Fibroblast of upper back skin (primary cell): ENCODE results near the gene IMMP1L.
A peak's percentile ranks its signal among the peaks of the same experiment; 100 is the strongest.

Experiments
- DNase-seq: peaks from one replicate; pipeline ENCODE4 v3.0.0-alpha.2; 2013

Gene IMMP1L

DNA sequence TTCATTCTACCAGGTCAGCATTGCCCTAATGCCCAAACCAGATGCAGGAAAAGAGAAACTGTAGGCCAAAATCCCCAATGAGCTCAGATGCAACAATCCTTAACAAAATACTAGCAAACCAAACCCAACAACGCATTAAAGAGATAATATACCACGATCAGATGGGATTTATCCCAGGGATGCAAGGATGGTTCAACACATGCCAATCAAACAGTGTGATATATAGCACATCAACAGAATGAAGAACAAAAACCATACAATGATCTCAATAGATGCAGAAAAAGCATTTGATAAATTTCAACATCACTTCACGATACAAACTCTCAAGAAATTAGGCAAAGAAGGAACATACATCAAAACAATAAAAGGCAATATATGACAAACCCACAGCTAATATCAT is 45.0 kb downstream of the IMMP1L start:
- DNase-seq, result no peak

DNA sequence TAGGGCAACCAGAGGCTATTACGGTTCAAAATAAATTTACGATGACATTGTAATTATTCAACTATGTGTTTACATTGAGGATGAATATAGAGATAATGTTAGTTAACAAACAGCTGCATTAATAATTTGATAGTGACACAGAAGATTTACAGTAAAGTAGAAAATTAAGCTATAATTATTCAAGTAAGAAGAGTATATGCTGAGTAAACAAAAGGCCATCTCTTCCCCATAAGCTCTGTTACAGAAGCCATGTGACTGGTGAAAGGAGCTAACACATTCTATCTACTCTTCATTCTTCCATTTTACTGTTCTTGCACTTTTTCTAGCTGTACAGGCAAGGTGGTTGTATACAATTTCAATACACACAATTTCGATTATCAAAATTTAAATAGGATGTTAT is 54.2 kb downstream of the IMMP1L start:
- no peak for DNase-seq

DNA sequence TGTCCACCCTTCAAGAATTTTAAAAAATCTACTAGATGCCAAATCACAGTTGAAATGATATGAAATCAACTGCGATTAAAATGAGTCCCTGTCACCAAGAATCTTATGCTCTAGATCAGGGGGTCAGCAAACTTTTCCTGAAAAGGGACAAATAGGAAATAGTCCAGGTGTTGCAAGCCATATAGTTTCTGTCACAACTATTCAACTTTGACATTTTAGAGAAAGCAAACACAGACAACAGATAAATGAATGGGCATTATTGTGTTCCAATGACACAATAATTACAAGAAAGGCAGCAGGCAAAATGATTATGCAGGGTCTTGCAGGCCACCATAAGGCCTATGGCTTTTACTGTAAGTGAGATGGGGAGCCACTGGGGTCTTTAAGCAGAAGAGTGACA is 58.6 kb downstream of the IMMP1L start:
- DNase-seq, result no peak

DNA sequence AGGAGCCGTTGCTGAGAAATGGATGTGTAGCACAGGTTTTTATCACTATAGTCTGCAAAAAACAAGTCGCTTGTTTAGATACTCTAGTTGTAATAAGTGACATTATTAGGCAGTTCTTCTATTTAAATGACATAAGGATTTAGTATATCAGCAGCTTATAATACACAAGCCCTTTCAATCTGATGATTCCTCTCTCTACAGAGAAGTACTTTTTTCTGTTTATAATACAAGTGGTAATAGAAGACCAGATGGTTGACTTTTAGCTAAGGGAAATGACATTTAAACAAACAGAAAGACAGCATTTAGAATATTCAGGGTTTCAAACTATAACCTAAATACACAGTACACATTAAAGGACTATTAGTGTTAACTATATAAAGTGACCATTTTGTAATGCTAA is 60.4 kb downstream of the IMMP1L start:
- DNase-seq, result no peak

DNA sequence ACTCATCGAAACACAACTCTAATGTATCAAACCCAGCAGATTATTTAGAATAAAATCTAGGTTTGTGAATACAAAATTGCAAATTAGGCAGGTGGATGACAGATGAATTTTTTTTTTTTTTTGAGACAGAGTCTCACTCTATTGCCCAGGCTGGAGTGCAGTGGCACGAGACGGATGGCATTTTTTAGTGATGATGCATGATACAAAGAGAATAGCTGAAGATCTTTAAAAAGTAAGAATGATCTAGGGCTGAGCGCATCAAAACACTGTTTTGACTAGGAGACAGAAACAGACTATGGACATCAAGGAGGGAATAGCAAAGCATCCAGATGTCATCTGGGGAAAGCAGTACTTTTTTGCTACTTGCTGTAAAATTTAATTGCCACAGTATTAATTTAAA is 63.8 kb downstream of the IMMP1L start:
- peak; percentile 4 for DNase-seq

DNA sequence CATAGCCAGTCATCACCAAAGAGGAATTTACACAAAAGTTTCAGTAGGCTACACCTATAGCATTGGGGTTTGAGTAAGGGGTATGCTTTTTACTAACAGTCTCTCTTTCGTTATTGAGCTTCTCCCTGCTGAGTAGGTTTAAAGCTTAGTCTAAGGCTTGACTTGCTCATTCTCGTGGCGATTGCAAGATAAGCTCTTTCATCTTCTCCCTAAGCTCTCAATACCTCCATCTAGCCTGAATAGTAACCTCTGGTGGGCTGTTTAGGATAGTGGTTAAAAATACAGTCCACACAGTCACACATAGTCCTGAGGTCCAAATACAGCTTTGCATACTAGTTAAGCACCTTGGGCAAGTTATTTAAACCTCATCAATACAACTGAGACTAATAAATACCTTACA is 65.6 kb downstream of the IMMP1L start:
- no peak for DNase-seq

DNA sequence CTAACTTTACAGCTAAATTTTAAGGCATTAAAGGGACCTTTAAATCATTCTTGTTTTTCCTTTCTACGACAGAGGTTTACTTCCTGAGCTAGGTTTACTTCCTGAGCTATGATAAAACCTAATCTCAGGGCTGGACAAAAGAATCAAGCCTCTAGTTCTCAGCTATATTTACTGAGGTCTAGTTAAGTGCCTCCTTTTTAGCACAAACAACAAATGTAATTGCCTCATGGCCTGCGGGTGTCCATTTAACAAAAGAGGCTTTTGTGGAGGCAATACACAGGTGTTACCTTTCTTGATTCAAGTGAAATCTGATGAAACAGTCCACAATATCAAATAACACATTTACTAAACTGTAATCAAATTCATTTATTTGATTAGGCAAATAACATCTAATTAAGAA is 67.3 kb downstream of the IMMP1L start:
- no peak for DNase-seq

DNA sequence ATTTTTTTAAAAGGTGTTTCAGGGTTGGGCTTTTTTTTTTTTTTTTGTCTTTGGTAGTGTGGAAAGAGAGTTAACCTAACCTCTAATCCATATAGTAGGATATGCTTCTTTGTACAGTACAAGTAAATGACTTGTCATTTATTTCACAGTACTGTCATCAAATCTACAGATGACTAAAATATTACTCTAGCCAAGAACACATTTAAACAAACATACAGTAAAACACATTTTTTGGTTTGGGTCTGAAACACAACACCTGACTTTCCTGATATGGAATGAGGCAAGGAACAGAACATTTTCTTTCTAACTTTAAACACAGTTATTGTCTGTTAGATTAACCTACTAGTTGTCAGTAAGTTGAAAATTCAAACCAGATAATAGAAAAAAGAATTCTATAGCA is 68.1 kb downstream of the IMMP1L start:
- DNase-seq, result no peak

DNA sequence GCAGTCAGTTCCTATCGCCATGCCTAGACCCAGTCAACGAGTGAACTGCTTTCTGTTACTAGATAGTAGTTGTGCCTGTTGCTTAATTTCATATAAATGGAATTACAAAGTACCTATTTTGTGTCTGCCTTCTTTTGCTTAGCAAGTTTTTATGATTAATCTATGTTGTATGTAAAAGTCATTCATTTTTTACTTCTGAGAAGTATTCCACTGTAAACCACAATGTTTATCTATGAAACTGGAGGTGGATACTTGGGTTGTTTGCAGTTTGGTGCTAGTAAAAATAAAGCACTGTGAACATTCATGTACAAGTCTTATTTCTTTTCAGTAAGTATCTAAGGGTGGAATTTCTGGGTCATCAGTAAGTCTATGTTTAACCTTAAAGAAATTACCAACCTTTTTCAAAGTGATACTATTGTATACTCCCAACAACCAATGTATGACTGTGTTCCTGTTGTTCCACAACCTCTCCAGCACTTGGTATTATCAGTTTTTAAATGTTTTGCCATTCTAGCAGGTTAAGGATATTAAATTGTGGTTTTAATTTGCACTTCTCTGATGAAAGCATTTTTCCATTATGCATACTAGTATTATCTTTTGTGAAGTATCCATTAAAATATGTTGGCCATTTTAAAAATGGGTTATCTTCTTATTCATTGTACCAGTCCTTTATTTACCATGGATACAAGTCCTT is 71.5 kb downstream of the IMMP1L start:
- DNase-seq, result peak; percentile 29

DNA sequence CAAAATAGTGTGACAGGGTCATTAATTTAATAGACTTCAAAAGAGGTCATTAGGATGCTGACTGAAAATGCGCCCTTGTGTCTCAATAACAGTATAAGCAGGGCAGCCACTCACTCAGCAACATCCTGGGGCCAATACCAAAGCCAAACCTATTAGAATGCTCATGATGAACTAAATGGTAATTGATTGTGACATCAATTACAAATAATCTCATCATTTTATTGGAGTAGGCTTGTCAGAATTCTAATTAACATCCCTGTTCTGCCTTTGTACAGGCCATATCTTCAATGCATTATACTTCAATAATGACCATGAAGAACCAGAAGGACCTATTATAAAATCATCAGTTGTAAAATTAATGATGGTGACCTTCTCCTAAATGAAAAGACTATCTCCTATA is 75.6 kb downstream of the IMMP1L start:
- no peak for DNase-seq

DNA sequence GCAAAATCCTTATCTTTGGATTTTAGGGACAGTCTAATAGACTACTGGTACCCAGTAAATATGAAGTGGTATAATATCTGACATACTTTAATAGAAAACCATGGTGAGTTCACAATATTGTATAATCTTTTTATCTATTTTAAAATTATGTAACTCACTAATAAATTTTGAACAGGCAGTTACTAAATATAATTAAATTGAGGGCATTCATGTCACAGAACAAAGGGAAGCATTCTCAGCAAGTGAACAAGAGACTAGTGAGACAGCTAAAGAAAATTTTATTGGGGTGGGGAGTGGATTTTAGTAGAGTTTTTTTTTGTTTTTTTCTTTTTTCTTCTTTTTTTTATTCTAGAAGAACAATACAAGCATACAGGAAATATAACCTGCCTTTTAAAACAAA is 84.8 kb downstream of the IMMP1L start:
- DNase-seq, result no peak

DNA sequence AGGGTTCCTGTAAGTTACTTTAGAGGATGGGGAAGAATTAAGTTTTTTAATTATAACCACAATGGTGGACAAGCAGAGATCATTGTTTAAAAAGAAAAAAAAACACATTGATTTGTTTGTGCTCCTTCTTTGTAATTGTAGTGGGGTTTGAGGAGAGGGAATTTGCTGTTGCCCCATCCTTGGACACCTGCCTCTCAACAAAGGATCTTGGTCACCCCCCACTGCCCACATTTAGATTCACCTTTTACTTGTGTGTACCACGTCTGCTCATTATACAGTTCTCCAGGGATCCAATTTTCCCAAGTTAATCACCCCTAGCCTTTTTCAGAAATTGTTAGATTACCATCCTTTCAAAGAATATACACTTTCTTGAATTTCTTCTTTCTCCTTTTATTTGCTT is 86.7 kb downstream of the IMMP1L start:
- no peak for DNase-seq

DNA sequence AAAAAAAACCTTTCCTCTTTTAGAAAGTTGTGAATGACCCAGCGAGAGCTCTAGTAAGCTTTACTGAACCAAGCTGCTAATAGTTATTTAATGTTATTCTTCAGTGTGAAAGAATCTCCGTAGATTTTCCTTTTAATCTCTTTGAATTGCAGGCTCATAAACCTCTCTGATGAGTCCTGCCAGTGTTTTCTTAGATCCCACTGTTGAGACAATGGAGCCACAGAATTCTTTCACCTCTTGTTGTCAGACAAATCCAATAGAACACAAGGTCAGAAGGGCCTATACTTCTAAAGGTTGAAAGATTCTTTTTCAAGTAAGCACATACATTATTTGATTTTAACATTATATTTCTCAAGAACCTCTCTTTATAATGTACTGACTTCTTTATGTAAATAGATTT is 87.6 kb downstream of the IMMP1L start:
- DNase-seq, result no peak

DNA sequence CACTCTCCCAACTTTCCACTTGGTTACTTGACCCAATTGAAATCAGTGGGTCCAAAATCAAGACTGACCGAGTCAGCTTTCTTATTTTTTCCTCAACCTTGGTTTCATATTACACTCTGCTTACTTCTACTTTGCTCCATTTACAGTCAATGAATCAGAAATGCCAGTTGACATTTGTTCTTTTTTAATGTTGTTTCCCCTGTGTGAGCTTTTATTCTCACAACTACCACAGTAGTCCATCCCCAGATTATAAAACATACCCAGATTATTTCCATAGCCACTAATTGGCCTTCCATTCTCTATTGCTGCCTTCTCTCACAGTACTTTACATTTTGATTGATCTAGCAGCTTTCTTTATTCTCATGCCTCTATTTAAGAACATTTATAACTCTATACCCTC is 89.8 kb downstream of the IMMP1L start:
- no peak for DNase-seq

DNA sequence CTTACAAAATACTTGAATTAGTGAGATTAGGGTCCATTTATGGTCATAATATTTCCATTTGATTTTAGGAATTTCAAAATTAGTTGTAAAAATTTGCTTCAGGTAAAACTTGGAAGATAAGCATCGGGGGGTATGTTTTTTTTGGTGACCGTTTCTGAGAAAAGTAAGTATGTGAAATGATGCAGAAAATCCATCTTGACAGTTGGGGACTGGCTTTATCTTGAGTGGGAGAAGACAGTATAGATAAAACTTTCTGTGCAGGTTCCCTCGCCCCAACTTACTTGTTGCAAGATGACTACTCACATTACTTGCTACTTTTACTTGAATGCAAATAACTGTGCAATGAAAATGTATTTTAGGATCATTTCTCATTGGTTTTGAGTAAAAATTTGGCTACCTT is 90.3 kb downstream of the IMMP1L start:
- no peak for DNase-seq

DNA sequence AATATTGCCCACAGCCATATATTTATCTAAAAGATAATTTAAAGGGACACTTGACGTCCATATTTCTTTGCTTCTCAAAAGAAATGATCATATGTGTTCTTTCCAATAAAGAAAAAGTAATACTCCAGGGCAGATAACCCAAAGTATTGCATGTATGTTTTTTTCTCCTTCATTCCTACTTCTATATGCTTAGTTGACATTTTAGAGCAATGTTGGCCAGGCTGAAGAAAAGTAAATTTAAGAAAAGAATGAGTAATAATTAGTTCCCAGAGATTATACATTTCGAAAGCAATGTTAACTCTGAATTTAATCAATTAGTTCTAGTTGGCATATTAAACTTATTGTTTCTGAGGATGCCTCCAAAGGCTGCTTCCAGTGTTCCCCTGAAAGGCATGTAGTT is 91.6 kb downstream of the IMMP1L start:
- DNase-seq, result no peak

DNA sequence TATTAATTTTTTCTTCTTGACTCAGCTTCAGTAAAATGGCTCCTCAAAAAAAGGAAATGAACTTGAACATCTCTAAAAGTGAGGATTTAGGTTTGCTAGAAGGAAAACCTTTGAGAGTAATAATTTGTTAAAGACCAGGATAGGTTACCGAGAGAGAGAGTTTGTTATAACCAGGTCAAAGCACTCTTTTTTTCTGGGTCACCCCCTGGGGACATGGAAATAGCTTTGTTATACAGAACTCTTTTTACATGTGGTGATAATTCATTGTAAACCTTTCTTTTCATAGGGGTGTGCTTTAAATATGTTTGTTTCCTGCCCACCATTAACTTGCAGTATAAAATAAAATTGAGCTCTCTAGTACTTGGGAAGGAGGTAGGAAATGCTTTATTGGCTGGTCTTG is 92.1 kb downstream of the IMMP1L start:
- DNase-seq, result no peak

DNA sequence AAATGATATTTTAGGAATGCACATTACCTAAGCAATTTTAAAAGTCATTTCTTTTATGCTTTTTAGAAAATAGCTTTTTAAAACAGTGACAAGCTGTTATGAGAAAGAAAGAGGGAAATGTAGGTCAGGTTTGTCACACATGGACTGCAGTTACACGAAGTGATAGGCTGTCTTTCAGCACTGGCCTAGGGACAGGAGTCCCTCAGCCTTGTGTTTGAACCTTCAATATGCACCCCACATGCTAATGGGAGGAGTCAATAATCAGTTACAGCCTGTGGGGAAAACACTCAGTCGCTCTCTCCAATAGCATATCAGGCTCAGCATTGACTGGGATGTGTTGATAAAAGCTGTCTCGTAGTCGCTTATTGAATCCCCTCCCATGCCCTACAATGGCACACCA is 94.0 kb downstream of the IMMP1L start:
- no peak for DNase-seq

DNA sequence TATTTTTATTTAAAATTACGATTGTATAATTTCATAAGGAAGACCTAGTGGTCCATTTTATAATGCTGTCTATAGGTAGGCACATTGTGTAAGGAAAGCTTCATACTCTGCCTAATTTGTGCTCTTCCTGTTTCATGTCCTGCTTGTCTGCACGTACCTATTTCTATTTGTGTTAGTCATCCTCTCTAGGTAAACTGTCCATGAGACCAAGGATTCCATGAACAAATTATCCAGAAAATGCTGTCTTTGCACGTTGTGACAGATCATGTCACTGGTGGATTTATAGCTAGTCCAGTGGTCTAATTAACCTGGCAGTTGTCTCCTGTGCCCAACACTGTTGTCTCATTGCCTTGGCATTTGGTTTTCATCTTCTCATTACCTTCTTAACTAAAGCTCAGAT is 95.1 kb downstream of the IMMP1L start:
- DNase-seq, result no peak

DNA sequence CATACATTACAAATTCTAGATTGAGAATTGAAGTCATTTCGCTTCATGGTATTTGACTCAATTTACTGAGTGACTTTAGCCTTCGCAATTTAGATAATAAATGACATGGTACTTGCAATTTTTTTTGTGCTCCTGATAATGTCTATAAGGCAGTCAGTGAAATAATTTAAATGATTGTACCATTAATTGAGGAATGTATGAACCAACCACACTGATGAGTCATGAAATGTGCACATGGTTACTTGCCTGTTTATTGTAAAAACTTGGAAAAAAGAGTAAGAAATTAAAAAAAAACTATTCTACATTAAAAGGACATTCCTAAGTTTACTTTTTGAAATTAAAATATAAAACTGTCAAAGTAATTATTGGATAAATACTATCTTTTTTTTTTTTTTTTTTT is 96.5 kb downstream of the IMMP1L start:
- peak; percentile 71 for DNase-seq

DNA sequence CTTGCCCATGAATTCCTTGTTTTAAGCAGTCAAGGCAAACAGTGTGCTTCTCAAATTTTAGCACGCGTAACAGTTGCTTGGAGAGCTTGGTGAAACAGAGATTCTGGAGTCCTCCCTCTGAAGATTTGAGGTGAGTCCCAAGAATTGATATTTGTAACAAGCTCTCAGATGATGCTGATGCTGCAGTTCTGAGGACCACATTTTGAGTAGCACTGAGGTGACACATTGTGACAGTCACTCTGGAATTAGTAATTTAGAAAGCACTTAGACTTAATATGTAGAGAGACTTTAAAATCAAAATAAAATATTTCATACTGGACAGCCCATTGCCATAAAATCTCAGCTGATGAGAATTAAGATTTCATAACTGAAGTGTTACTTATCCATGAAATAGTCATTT is 101.2 kb downstream of the IMMP1L start:
- no peak for DNase-seq

DNA sequence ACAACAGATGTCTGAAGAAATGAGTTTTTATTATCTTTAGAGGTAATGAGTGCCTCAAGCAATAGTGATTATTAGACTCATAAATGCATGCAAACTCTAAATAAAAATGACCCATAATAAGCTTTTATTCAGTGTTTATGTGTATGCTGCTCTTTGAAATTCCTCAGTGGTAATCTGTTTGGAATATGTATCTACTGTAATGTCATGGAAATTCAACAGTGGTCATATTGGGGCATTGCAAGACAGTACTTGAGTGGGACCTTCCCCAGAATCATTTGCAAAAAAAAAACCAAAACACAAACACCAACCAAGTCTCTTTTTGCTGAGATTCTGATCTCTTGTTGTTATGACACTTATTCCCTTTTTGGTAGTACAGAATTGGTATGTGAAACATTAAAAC is 104.8 kb downstream of the IMMP1L start:
- no peak for DNase-seq

DNA sequence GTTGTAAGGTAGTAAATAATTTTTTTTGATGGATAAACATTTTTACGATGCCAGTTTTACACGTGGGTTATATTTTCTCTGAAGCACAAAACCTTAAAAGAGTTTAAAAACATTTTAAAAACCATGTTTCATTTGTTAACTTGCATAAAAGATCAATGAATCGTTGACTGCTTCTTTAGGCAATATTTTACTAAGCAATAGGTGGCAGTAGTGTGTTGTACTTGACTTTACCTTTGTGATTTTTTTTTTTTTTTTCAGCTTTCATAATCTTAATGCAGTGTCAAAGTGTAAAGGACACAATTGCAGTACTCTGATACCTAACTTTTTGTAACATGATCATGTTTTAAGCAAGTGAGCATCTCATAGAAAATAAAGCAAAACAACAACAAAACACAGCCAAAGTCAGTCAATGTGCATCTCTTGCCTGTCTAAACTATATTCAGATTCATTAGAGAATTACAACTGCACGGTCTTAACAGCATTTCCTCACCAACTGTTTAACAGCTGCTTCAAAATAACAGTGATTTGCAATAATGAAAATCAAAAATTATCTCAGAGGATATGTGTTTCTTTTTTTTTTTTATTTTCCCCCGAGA is 112.1 kb downstream of the IMMP1L start:
- peak; percentile 15 for DNase-seq

DNA sequence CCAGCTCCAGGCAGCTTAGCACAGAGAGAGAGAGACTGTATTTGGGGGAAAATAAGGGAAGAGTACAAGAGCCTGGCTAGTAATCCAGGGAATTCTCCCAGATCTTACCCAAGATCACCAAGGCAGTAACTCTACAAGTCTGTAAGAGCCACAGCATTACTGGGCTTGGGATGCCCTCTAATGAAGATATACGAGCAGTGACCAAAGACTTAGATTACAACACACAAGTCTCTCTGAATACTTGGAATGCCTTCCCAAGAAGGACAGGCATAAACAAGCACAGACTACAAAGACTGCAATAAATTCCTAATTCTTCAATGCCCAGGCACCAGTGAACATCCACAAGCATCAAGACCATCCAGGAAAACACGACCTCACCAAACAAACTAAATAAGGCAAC is 122.0 kb downstream of the IMMP1L start:
- peak; percentile 5 for DNase-seq

DNA sequence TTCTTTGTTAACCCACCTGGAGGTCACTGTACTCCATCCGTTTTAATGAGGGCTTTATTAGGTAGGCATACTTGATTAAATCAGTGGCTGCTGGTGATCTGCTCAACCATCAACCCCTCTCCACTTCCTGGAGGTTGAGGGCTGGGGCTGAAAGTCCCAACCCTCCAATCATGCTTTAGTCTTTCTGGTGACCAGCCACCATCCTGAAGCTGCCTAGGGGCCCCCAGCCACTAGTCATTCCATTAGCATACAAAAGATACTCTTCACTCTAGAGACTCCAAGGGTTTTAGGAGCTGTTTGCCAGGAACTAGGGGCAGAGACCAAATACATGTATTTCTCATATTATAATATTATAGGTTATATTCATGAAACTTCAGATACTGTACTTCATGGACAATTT is 126.3 kb downstream of the IMMP1L start:
- no peak for DNase-seq
